Tibial nerve (tissue), 4 donors: ENCODE measurements around the gene ZNF135. TPM values are rescaled to one million over a fixed set of nuclear protein-coding genes. Genes with fewer than 3 reads are reported as not detected.

Experiments
- DNase-seq, 2 donors: peaks; one replicate each; pipeline ENCODE4 v3.0.0-alpha.2; 2019; ENCODE audit warnings: low spot score in 2 of 2
- H3K27ac ChIP-seq, 4 donors: fragments of 200-600 bp; sonication (generic) in 3 of 4; one replicate each; pipeline ENCODE4 v1.5.1; 2017 to 2019; ENCODE audit warnings: mild to moderate bottlenecking in 1 of 4
- H3K27me3 ChIP-seq, 2 donors: fragments of 200-600 bp; sonication (generic) in 1 of 2; one replicate each; pipeline versions ENCODE4 v1.5.1 to v1.6.0; 2017 to 2019
- H3K36me3 ChIP-seq, 3 donors: fragments of 200-600 bp; sonication (generic); one replicate each; pipeline ENCODE4 v1.5.1; 2018 to 2019
- H3K4me1 ChIP-seq, 4 donors: fragments of 200-600 bp; sonication (generic) in 3 of 4; one replicate each; pipeline ENCODE4 v1.5.1; 2017 to 2019
- H3K4me3 ChIP-seq, 4 donors: fragments of 200-600 bp; sonication (generic) in 3 of 4; one replicate each; pipeline ENCODE4 v1.5.1; 2017 to 2019; ENCODE audit warnings: mild to moderate bottlenecking in 1 of 4, moderate library complexity in 1 of 4
- H3K9me3 ChIP-seq, 4 donors: fragments of 200-600 bp; sonication (generic) in 3 of 4; one replicate each; pipeline ENCODE4 v1.5.1; 2017 to 2019
- CTCF ChIP-seq, 5 experiments: fragments of 200-600 bp in 3 of 5; fragments of 450-650 bp in 2 of 5; sonication (generic) in 3 of 5; IDR thresholded peaks; one replicate each; pipeline ENCODE4 v1.5.1; 2016 to 2019; ENCODE audit warnings: antibody characterized with exemption in 5 of 5, mild to moderate bottlenecking in 3 of 5, moderate library complexity in 2 of 5
- EP300 ChIP-seq, 2 donors: sonication (generic); formaldehyde crosslinking; IDR thresholded peaks; one replicate each; pipeline ENCODE4 v1.6.1; 2017; ENCODE audit warnings: antibody characterized with exemption in 2 of 2, mild to moderate bottlenecking in 1 of 2
- POLR2A ChIP-seq, 2 donors: fragments of 450-650 bp; IDR thresholded peaks; one replicate each; pipeline ENCODE4 v1.6.1; 2017; ENCODE audit warnings: antibody characterized with exemption in 2 of 2, mild to moderate bottlenecking in 2 of 2, moderate library complexity in 2 of 2
- WGBS, 2 donors: methylation state at CpG; one replicate each; pipeline ENCODE4 v1.1.5; 2018; 5-methylcytosine and 5-hydroxymethylcytosine counted together
- total RNA-seq, 4 donors: library from RNA; depleted of rRNA; stranded (reverse); fragments of >200 nt; gene quantifications; one replicate each; pipeline ENCODE4 v1.1.0, GENCODE V29; 2016

ZNF135 gene
- total RNA-seq, 4 donors from 2014 or later: 6.7 to 11.1 (median 9.5) TPM

GRCh38 chr19:58093071-58093470 is 34.0 kb downstream of the ZNF135 start:
- TF ChIP-seq POLR2A (IDR thresholded peaks at IDR 0.05) (no peak), CTCF (IDR thresholded peaks at IDR 0.05) (no peak), EP300 (IDR thresholded peaks at IDR 0.05) (no peak)
- Histone ChIP-seq H3K36me3 (peaks cover 0 to 90% (median 0%) of the 10 kb centered on the region in 3 donors), H3K4me3 (no peak overlapping the region), H3K27ac (no peak overlapping the region), H3K9me3 (peaks cover 0 to 88% (median 10%) of the 10 kb centered on the region in 4 donors), H3K4me1 (peaks cover 0 to 12% (median 2%) of the 10 kb centered on the region in 4 donors), H3K27me3 (no peaks in the 10 kb centered on the region)
- WGBS, 2 donors: 88 to 93% methylated on average over 7 of the region's 7 CpGs
- no peak for DNase-seq

DNA sequence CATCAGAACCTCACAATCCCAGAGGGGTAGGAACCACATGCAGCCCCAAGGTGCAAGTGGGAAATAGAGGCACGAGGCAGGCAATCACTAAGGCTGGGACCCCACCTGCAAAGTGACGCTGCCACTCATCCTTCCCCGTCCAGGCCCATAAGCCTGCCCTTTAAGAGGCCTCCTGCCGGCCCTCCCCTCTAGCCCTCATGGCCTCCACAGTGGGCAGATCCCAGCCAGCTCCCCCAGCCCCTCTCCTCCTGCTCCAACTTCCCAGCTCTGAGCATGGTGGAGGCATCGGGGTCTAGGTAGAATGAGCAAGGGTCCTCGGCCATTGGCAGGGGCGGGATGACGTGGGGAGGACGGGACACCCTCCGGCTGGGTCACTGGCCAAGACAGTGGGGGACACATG is 36.2 kb downstream of the ZNF135 start:
- TF ChIP-seq CTCF (IDR thresholded peaks at IDR 0.05): no peak
- no peak for TF ChIP-seq EP300 (IDR thresholded peaks at IDR 0.05)
- TF ChIP-seq POLR2A (IDR thresholded peaks at IDR 0.05): no peak
- peaks cover 0 to 18% (median 6%) of the 10 kb centered on the region in 4 donors for H3K4me1 ChIP-seq
- H3K27ac ChIP-seq: no peak overlapping the region
- WGBS, 2 donors: 96 to 97% methylated on average over 10 of the region's 10 CpGs
- peaks cover 0 to 73% (median 3%) of the 10 kb centered on the region in 4 donors for H3K9me3 ChIP-seq
- no peak overlapping the region for H3K4me3 ChIP-seq
- H3K27me3 ChIP-seq: no peaks in the 10 kb centered on the region
- no peak for DNase-seq
- peaks cover 0 to 69% (median 0%) of the 10 kb centered on the region in 3 donors for H3K36me3 ChIP-seq

GRCh38 chr19:58096884-58097283 is 37.8 kb downstream of the ZNF135 start:
- TF ChIP-seq CTCF (IDR thresholded peaks at IDR 0.05) (no peak), EP300 (IDR thresholded peaks at IDR 0.05) (no peak)
- Histone ChIP-seq H3K27ac (peak overlapping the region in 1 of 4 donors; percentile 97), H3K9me3 (peaks cover 0 to 65% (median 3%) of the 10 kb centered on the region in 4 donors), H3K27me3 (no peaks in the 10 kb centered on the region), H3K4me1 (peaks cover 0 to 18% (median 6%) of the 10 kb centered on the region in 4 donors), H3K36me3 (peaks cover 0 to 54% (median 0%) of the 10 kb centered on the region in 3 donors), H3K4me3 (peak overlapping the region in 1 of 4 donors; percentile 92)
- WGBS, 2 donors: 82 to 88% methylated on average over 13 of the region's 13 CpGs
- no peak for DNase-seq

- no peak for TF ChIP-seq EP300 (IDR thresholded peaks at IDR 0.05)
- TF ChIP-seq POLR2A (IDR thresholded peaks at IDR 0.05): no peak
- Histone ChIP-seq H3K27ac (peak overlapping the region; percentile 95 to 100 (median 97)), H3K9me3 (peaks cover 0 to 62% (median 3%) of the 10 kb centered on the region in 4 donors), H3K4me3 (peak overlapping the region; percentile 55 to 99 (median 95)), H3K27me3 (no peaks in the 10 kb centered on the region), H3K36me3 (peaks cover 0 to 49% (median 0%) of the 10 kb centered on the region in 3 donors), H3K4me1 (peaks cover 0 to 18% (median 6%) of the 10 kb centered on the region in 4 donors)
- no peak for DNase-seq
- 38 to 39% methylated on average over 8 of the region's 8 CpGs for WGBS, 2 donors
Observed at GRCh38 chr19:58097349-58097748, 38.3 kb downstream of the ZNF135 start.

- 0 to 2% methylated on average over 51 to 57 of the region's 67 CpGs for WGBS, 2 donors
- TF ChIP-seq EP300 (IDR thresholded peaks at IDR 0.05) (peak; percentile 92 to 96), POLR2A (IDR thresholded peaks at IDR 0.05) (peak; percentile 58 to 84), CTCF (IDR thresholded peaks at IDR 0.05) (peak in 1 of 5 experiments; percentile 30)
- peak; percentile 94 to 97 for DNase-seq
- peak within 1 kb of the TSS; percentile 55 to 99 (median 95) for H3K4me3 ChIP-seq
- peak within 1 kb of the TSS; percentile 95 to 100 (median 97) for H3K27ac ChIP-seq
- H3K9me3 ChIP-seq: peaks cover 0 to 62% (median 3%) of the 10 kb centered on the region in 4 donors
- no peaks in the 10 kb centered on the region for H3K27me3 ChIP-seq
- peaks cover 0 to 42% (median 0%) of the 10 kb centered on the region in 3 donors for H3K36me3 ChIP-seq
- peaks cover 0 to 18% (median 6%) of the 10 kb centered on the region in 4 donors for H3K4me1 ChIP-seq
Observed at GRCh38 chr19:58097781-58098681, 38.9 kb downstream of the ZNF135 start, which contains the start of gene ZSCAN18. Gene ZSCAN18 (minus strand): TSS chr19:58098231. CDS start chr19:58090267, 7,964 bp downstream.
